Ectodermal cell (in vitro differentiated cells): ENCODE measurements around the gene SLC39A13.

Experiments used
- H3K27ac ChIP-seq: 2 replicates; pipeline ENCODE4 v1.7.0; 2013; ENCODE audit warnings: mild to moderate bottlenecking, low read depth, low read length; ENCODE audit not compliant: insufficient read depth, poor library complexity, severe bottlenecking
- H3K27me3 ChIP-seq: 2 replicates; pipeline ENCODE4 v1.7.0; 2013; ENCODE audit warnings: mild to moderate bottlenecking, low read length; ENCODE audit not compliant: insufficient read depth, control insufficient read depth, poor library complexity, severe bottlenecking
- H3K36me3 ChIP-seq: one replicate; pipeline ENCODE4 v1.7.0; 2013; ENCODE audit warnings: low read length; ENCODE audit not compliant: control insufficient read depth, insufficient read depth
- H3K4me1 ChIP-seq: one replicate; pipeline ENCODE4 v1.7.0; 2013; ENCODE audit warnings: low read length; ENCODE audit not compliant: control insufficient read depth, insufficient read depth
- H3K4me3 ChIP-seq: 2 replicates; pipeline ENCODE4 v1.7.0; 2013; ENCODE audit warnings: low read depth, low read length, control low read depth; ENCODE audit not compliant: insufficient read depth
- H3K9me3 ChIP-seq: 2 replicates; pipeline ENCODE4 v1.7.0; 2013; ENCODE audit warnings: mild to moderate bottlenecking, low read length, moderate library complexity; ENCODE audit not compliant: control insufficient read depth
- WGBS, 2 experiments: methylation state at CpG; one replicate each; pipeline ENCODE4 v1.1.7; 2013; ENCODE audit warnings: missing lambda C conversion rate in 2 of 2; 5-methylcytosine and 5-hydroxymethylcytosine counted together

Gene SLC39A13

GRCh38 chr11:47374720-47375019 lies 33.7 kb upstream of the SLC39A13 start:
- H3K27me3 ChIP-seq: no peaks in the 10 kb centered on the region
- no peaks in the 10 kb centered on the region for H3K9me3 ChIP-seq
- H3K36me3 ChIP-seq: no peaks in the 10 kb centered on the region
- no peak overlapping the region for H3K4me3 ChIP-seq
- H3K4me1 ChIP-seq: no peaks in the 10 kb centered on the region
- no peak overlapping the region for H3K27ac ChIP-seq
- 92 to 94% methylated on average over 5 of the region's 5 CpGs for WGBS, 2 experiments

- Histone ChIP-seq H3K9me3 (no peaks in the 10 kb centered on the region), H3K27ac (no peak overlapping the region), H3K36me3 (no peaks in the 10 kb centered on the region), H3K27me3 (no peaks in the 10 kb centered on the region), H3K4me1 (no peaks in the 10 kb centered on the region), H3K4me3 (no peak overlapping the region)
- 86 to 88% methylated on average over 8 of the region's 8 CpGs for WGBS, 2 experiments
Measured at GRCh38 chr11:47375020-47375419, 33.4 kb upstream of the SLC39A13 start.

GRCh38 chr11:47375546-47376085 lies 32.8 kb upstream of the SLC39A13 start:
- H3K36me3 ChIP-seq: no peaks in the 10 kb centered on the region
- no peaks in the 10 kb centered on the region for H3K4me1 ChIP-seq
- H3K9me3 ChIP-seq: no peaks in the 10 kb centered on the region
- H3K27ac ChIP-seq: no peak overlapping the region
- 94% methylated on average over 13 of the region's 13 CpGs for WGBS, 2 experiments
- no peaks in the 10 kb centered on the region for H3K27me3 ChIP-seq
- no peak overlapping the region for H3K4me3 ChIP-seq

- Histone ChIP-seq H3K9me3 (no peaks in the 10 kb centered on the region), H3K27ac (no peak overlapping the region), H3K27me3 (no peaks in the 10 kb centered on the region), H3K4me3 (no peak overlapping the region), H3K36me3 (no peaks in the 10 kb centered on the region), H3K4me1 (no peaks in the 10 kb centered on the region)
- WGBS, 2 experiments: 89 to 91% methylated on average over 8 of the region's 8 CpGs
Measured at GRCh38 chr11:47376107-47376524, 32.3 kb upstream of the SLC39A13 start.

GRCh38 chr11:47376525-47377371 lies 31.6 kb upstream of the SLC39A13 start:
- H3K27me3 ChIP-seq: no peaks in the 10 kb centered on the region

GRCh38 chr11:47377571-47378009 lies 30.8 kb upstream of the SLC39A13 start:
- Histone ChIP-seq H3K27me3 (no peaks in the 10 kb centered on the region), H3K4me3 (no peak overlapping the region), H3K9me3 (no peaks in the 10 kb centered on the region), H3K27ac (no peak overlapping the region), H3K4me1 (no peaks in the 10 kb centered on the region), H3K36me3 (no peaks in the 10 kb centered on the region)
- WGBS, 2 experiments: 92 to 96% methylated on average over 5 of the region's 5 CpGs

More at GRCh38 chr11:47376525-47377371, 31.6 kb upstream of the SLC39A13 start:
- H3K9me3 ChIP-seq: no peaks in the 10 kb centered on the region
- no peak overlapping the region for H3K27ac ChIP-seq
- H3K4me1 ChIP-seq: no peaks in the 10 kb centered on the region
- no peaks in the 10 kb centered on the region for H3K36me3 ChIP-seq
- no peak overlapping the region for H3K4me3 ChIP-seq
- WGBS, 2 experiments: 77 to 79% methylated on average over 14 of the region's 14 CpGs

GRCh38 chr11:47378010-47378835 lies 30.2 kb upstream of the SLC39A13 start, which contains the start of gene SPI1:
TSS of gene SPI1 (minus strand) at chr11:47378547. CDS start at chr11:47378353, 194 bp downstream.
- no peak within 1 kb of the TSS for H3K27ac ChIP-seq
- no peaks in the 10 kb centered on the region for H3K27me3 ChIP-seq
- no peaks in the 10 kb centered on the region for H3K9me3 ChIP-seq
- no peaks in the 10 kb centered on the region for H3K4me1 ChIP-seq
- H3K36me3 ChIP-seq: no peaks in the 10 kb centered on the region
- 88% methylated on average over 31 of the region's 31 CpGs for WGBS, 2 experiments
- H3K4me3 ChIP-seq: no peak within 1 kb of the TSS

- H3K9me3 ChIP-seq: no peaks in the 10 kb centered on the region
- H3K4me1 ChIP-seq: no peaks in the 10 kb centered on the region
- no peaks in the 10 kb centered on the region for H3K36me3 ChIP-seq
- no peak overlapping the region for H3K4me3 ChIP-seq
- H3K27me3 ChIP-seq: no peaks in the 10 kb centered on the region
- no peak overlapping the region for H3K27ac ChIP-seq
Measured at GRCh38 chr11:47378836-47379170, 29.6 kb upstream of the SLC39A13 start.

- Histone ChIP-seq H3K36me3 (no peaks in the 10 kb centered on the region), H3K9me3 (no peaks in the 10 kb centered on the region), H3K27me3 (no peaks in the 10 kb centered on the region), H3K4me3 (no peak overlapping the region), H3K27ac (no peak overlapping the region), H3K4me1 (no peaks in the 10 kb centered on the region)
- 88 to 90% methylated on average over 2 of the region's 2 CpGs for WGBS, 2 experiments
Measured at GRCh38 chr11:47379317-47379716, 29.1 kb upstream of the SLC39A13 start.

GRCh38 chr11:47380078-47380477 lies 28.3 kb upstream of the SLC39A13 start:
- H3K27ac ChIP-seq: no peak overlapping the region
- H3K4me3 ChIP-seq: no peak overlapping the region
- H3K9me3 ChIP-seq: no peaks in the 10 kb centered on the region
- H3K4me1 ChIP-seq: no peaks in the 10 kb centered on the region
- WGBS, 2 experiments: 88 to 96% methylated on average over 1 to 2 of the region's 2 CpGs
- no peaks in the 10 kb centered on the region for H3K27me3 ChIP-seq
- H3K36me3 ChIP-seq: no peaks in the 10 kb centered on the region
